Right atrium auricular region (tissue), 2 donors: ENCODE results near the gene NHERF2. TPM values are rescaled to one million over a fixed set of nuclear protein-coding genes. Genes with fewer than 3 reads are reported as not detected.
A peak's percentile ranks its signal among the peaks of the same experiment; 100 is the strongest.

ENCODE experiments used
- DNase-seq: peaks from one replicate; pipeline ENCODE4 v3.0.0-alpha.2; 2019; ENCODE audit warnings: low spot score
- H3K27ac ChIP-seq, 2 donors: fragments of 200-600 bp; sonication (generic); 1 replicate in 1 of 2; 2 replicates in 1 of 2; pipeline ENCODE4 v1.5.1; 2016 to 2019
- H3K27me3 ChIP-seq, 2 donors: fragments of 200-600 bp; sonication (generic); one replicate each; pipeline versions ENCODE4 v1.5.1 to v1.6.0; 2017 to 2019
- H3K36me3 ChIP-seq: fragments of 200-600 bp; sonication (generic); one replicate; pipeline ENCODE4 v1.5.1; 2016
- H3K4me1 ChIP-seq, 2 donors: fragments of 200-600 bp; sonication (generic); one replicate each; pipeline versions ENCODE4 v1.5.1 to v1.6.0; 2017 to 2019
- H3K4me3 ChIP-seq, 2 donors: fragments of 200-600 bp; sonication (generic); 1 replicate in 1 of 2; 2 replicates in 1 of 2; pipeline ENCODE4 v1.5.1; 2017 to 2019; ENCODE audit warnings: mild to moderate bottlenecking in 1 of 2, moderate library complexity in 1 of 2
- H3K9me3 ChIP-seq, 2 donors: fragments of 200-600 bp; sonication (generic); one replicate each; pipeline ENCODE4 v1.5.1; 2019
- CTCF ChIP-seq, 2 donors: fragments of 200-600 bp; sonication (generic); IDR thresholded peaks; one replicate each; pipeline ENCODE4 v1.5.1; 2019; ENCODE audit warnings: antibody characterized with exemption in 2 of 2
- total RNA-seq, 2 donors: library from RNA; depleted of rRNA; stranded (reverse); fragments of >200 nt; gene quantifications; one replicate each; pipeline ENCODE4 v1.1.0, GENCODE V29; 2016

NHERF2 gene
- total RNA-seq, 2 donors from 2014 or later = 187 to 213 TPM

- no peaks in the 10 kb centered on the region for H3K36me3 ChIP-seq
- TF ChIP-seq CTCF (IDR thresholded peaks at IDR 0.05) = no peak
- no peak for DNase-seq
- peak overlapping the region; percentile 74 to 82 for H3K27ac ChIP-seq
- H3K9me3 ChIP-seq = no peaks in the 10 kb centered on the region
- H3K4me1 ChIP-seq = peaks cover 0 to 73% of the 10 kb centered on the region in 2 donors
- H3K4me3 ChIP-seq = peak overlapping the region in 1 of 2 donors; percentile 97
- H3K27me3 ChIP-seq = no peaks in the 10 kb centered on the region
These were observed 19.5 kb downstream of the NHERF2 start for GRCh38 chr16:2045965-2046892.

DNA sequence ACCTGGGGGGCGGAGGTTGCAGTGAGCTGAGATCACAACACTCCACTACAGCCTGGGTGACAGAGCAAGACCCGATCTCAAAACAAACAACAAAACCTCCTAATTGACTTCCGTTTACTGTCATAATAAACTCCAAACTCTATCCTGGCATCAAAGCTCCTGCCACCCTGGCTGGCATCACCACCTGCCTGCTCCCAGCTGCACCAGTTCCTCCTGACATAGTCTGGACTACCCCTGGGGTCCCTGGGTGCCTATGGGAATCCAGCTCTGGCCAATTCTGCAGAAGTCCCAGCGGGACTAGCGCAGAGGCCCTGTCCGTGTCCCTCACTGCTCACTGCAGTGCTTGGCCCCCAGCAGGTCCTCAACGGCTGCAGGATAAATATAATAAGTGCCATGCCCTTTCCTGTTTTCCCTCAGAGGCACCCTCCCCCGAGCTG is 20.2 kb downstream of the NHERF2 start:
- Histone ChIP-seq H3K4me1 (peaks cover 0 to 67% of the 10 kb centered on the region in 2 donors), H3K27ac (peak overlapping the region; percentile 74 to 82), H3K27me3 (no peaks in the 10 kb centered on the region), H3K36me3 (no peaks in the 10 kb centered on the region), H3K4me3 (peak overlapping the region; percentile 70 to 97), H3K9me3 (no peaks in the 10 kb centered on the region)
- no peak for DNase-seq
- no peak for TF ChIP-seq CTCF (IDR thresholded peaks at IDR 0.05)

DNA sequence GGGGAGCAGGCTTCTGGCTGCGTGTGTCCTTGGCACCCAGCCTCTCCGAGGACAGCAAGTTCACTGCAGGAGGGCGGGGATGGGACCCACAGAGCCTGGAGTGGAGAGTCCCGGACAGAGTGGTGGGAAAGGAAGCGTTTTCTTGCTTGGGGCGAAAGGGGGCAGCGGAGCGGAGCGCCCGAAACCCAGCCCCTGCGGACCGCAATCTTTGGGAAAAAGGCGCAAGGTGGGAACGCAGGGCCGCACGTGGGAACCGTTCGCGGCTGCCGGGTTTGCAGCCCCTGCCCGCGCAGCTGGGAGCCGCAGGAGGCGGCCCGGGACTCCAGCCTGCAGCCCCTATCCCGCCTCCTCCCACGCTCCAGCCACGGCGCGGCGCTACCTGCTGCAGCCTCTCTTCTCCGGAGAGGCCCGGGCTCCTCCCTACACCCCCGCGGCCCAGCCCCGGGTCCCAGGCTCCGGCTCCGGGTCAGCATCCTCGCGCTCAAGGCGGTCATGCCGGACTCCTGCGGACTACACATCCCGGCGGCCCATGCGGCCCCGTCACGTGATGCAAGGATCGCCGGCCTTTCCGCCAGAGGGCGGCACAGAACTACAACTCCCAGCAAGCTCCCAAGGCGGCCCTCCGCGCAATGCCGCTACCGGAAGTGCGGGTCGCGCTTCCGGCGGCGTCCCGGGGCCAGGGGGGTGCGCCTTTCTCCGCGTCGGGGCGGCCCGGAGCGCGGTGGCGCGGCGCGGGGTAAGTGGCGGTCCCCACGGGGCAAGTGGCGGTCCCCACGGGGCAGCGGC is 20.8 kb downstream of the NHERF2 start, which contains the start of the genes NTHL1 and TSC2:
TSS of gene NTHL1 (minus strand) at position 505 of the 786 bp plus-strand sequence. CDS start at position 494, 11 bp downstream.
TSS of gene TSC2 (plus strand) at position 656 of the 786 bp plus-strand sequence. CDS start 631 bp downstream, outside the sequence.
- peak within 1 kb of the TSS; percentile 70 to 97 for H3K4me3 ChIP-seq
- peak; percentile 99 for DNase-seq
- H3K27me3 ChIP-seq = no peaks in the 10 kb centered on the region
- peaks cover 0 to 61% of the 10 kb centered on the region in 2 donors for H3K4me1 ChIP-seq
- peak in 1 of 2 donors; percentile 52 for TF ChIP-seq CTCF (IDR thresholded peaks at IDR 0.05)
- no peaks in the 10 kb centered on the region for H3K9me3 ChIP-seq
- H3K36me3 ChIP-seq = no peaks in the 10 kb centered on the region
- H3K27ac ChIP-seq = peak within 1 kb of the TSS; percentile 74 to 82

DNA sequence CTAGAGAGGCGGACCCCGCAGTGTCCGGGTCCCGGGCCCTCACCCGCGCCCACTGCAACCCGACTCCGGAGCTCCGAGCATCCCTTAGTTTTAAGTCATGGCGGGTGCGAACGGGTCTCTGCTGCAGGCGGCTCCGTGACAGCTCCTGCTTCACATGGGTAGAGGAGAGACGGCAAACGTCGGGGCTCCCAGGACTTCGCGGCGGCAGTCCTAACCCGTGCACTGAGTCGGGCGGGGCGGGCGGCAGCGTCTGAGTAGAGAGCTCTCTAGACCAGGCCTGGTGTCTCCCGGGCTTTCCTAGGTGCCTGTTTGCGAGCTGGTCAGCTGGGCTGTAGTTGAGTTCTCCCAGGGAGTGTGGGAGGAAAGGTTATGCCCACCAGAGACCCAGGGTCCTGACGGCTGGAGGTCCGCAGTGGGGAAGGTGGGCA is 21.4 kb downstream of the NHERF2 start:
- no peaks in the 10 kb centered on the region for H3K27me3 ChIP-seq
- peaks cover 0 to 54% of the 10 kb centered on the region in 2 donors for H3K4me1 ChIP-seq
- no peak for TF ChIP-seq CTCF (IDR thresholded peaks at IDR 0.05)

GRCh38 chr16:2053211-2053610 is 26.5 kb downstream of the NHERF2 start:
- Histone ChIP-seq H3K9me3 (no peaks in the 10 kb centered on the region), H3K27me3 (no peaks in the 10 kb centered on the region), H3K4me3 (no peak overlapping the region), H3K27ac (no peak overlapping the region), H3K36me3 (peaks cover 28% of the 10 kb centered on the region), H3K4me1 (peaks cover 0 to 14% of the 10 kb centered on the region in 2 donors)
- no peak for DNase-seq
- TF ChIP-seq CTCF (IDR thresholded peaks at IDR 0.05) = no peak

More for the DNA sequence above, 21.4 kb downstream of the NHERF2 start:
- peak overlapping the region; percentile 70 to 97 for H3K4me3 ChIP-seq
- H3K27ac ChIP-seq = peak overlapping the region; percentile 74 to 82
- H3K9me3 ChIP-seq = no peaks in the 10 kb centered on the region
- no peak for DNase-seq
- peaks cover 3% of the 10 kb centered on the region for H3K36me3 ChIP-seq
